WTC11 (cell line): ENCODE data around the gene USP15. TPM values are rescaled to one million over a fixed set of nuclear protein-coding genes. Genes with fewer than 3 reads are reported as not detected.

Experiments used
- ATAC-seq: fragments of 200-7000 bp; cut with Tn5 transposase; 2 replicates; pipeline ENCODE4 v1.10.0; 2021; ENCODE audit warnings: mild to moderate bottlenecking, moderate library complexity
- CTCF ChIA-PET: fragments of 300-600 bp; sonication (Branson Sonifier 250); formaldehyde crosslinking; loops from one replicate; lab custom pipeline; 2021; ENCODE audit warnings: antibody characterized with exemption; lab: Charles Lee
- POLR2A ChIA-PET: fragments of 350-600 bp; sonication (Branson Sonifier 250); formaldehyde crosslinking; loops from one replicate; lab custom pipeline; 2021; ENCODE audit warnings: antibody characterized with exemption; lab: Charles Lee
- DNase-seq: peaks from one replicate; pipeline ENCODE4 v3.0.0; 2021; ENCODE audit warnings: low spot score
- H3K27ac Mint-ChIP-seq: 2 replicates; pipeline ENCODE4 v1.8.0; 2021; ENCODE audit warnings: mixed read lengths
- H3K27me3 Mint-ChIP-seq: 2 replicates; pipeline ENCODE4 v1.8.0; 2021; ENCODE audit warnings: low read depth, mild to moderate bottlenecking, moderate library complexity, mixed read lengths
- H3K36me3 Mint-ChIP-seq: 2 replicates; pipeline ENCODE4 v1.8.0; 2021; ENCODE audit warnings: mixed read lengths
- H3K4me1 Mint-ChIP-seq: 2 replicates; pipeline ENCODE4 v1.8.0; 2022; ENCODE audit warnings: mixed read lengths
- H3K4me3 Mint-ChIP-seq: 2 replicates; pipeline ENCODE4 v1.8.0; 2021; ENCODE audit warnings: mild to moderate bottlenecking, moderate library complexity, mixed read lengths
- H3K9me3 Mint-ChIP-seq: 2 replicates; pipeline ENCODE4 v1.8.0; 2021; ENCODE audit warnings: mixed read lengths
- AR ChIP-seq: fragments of 250-450 bp; sonication (Bioruptor Pico); IDR thresholded peaks from 2 replicates; pipeline ENCODE4 v1.9.0; 2021; ENCODE audit warnings: mild to moderate bottlenecking
- ARID4B ChIP-seq: sonication (generic); formaldehyde crosslinking; IDR thresholded peaks from 2 replicates; pipeline ENCODE4 v1.8.0; 2023; ENCODE audit warnings: missing genetic modification reagents, mild to moderate bottlenecking, borderline replicate concordance
- ATF1 ChIP-seq: sonication (generic); formaldehyde crosslinking; IDR thresholded peaks from 2 replicates; pipeline ENCODE4 v1.8.1; 2023; ENCODE audit warnings: mild to moderate bottlenecking, moderate library complexity, missing genetic modification reagents
- CREM ChIP-seq: sonication (generic); formaldehyde crosslinking; IDR thresholded peaks from 2 replicates; pipeline ENCODE4 v1.8.1; 2022; ENCODE audit warnings: mild to moderate bottlenecking, missing genetic modification reagents, moderate library complexity
- E2F1 ChIP-seq: sonication (generic); formaldehyde crosslinking; IDR thresholded peaks from 2 replicates; pipeline ENCODE4 v1.8.0; 2022; ENCODE audit warnings: mild to moderate bottlenecking, missing genetic modification reagents
- E2F4 ChIP-seq: sonication (generic); formaldehyde crosslinking; IDR thresholded peaks from 2 replicates; pipeline ENCODE4 v1.8.1; 2022; ENCODE audit warnings: low read depth, mild to moderate bottlenecking, moderate library complexity, missing genetic modification reagents, borderline replicate concordance
- ELF4 ChIP-seq: sonication (generic); formaldehyde crosslinking; IDR thresholded peaks from 2 replicates; pipeline ENCODE4 v1.8.1; 2022; ENCODE audit warnings: low read depth, mild to moderate bottlenecking, moderate library complexity, missing genetic modification reagents
- EMX1 ChIP-seq: fragments of 250-450 bp; sonication (Bioruptor Pico); IDR thresholded peaks from 2 replicates; pipeline ENCODE4 v1.8.0; 2021; ENCODE audit warnings: mild to moderate bottlenecking
- FOXP4 ChIP-seq: sonication (generic); formaldehyde crosslinking; IDR thresholded peaks from 2 replicates; pipeline ENCODE4 v1.8.0; 2022; ENCODE audit warnings: mild to moderate bottlenecking, missing genetic modification reagents
- GTF2I ChIP-seq: fragments of 250-450 bp; sonication (Bioruptor Pico); conservative IDR thresholded peaks from 2 replicates; pipeline ENCODE4 v1.4.0; 2021; ENCODE audit warnings: mild to moderate bottlenecking
- IRF2 ChIP-seq: sonication (generic); formaldehyde crosslinking; IDR thresholded peaks from 2 replicates; pipeline ENCODE4 v1.8.0; 2022; ENCODE audit warnings: low read depth, missing genetic modification reagents, borderline replicate concordance
- JUN ChIP-seq: sonication (generic); formaldehyde crosslinking; IDR thresholded peaks from 2 replicates; pipeline ENCODE4 v1.8.0; 2023; ENCODE audit warnings: mild to moderate bottlenecking, missing genetic modification reagents
- NR2C2 ChIP-seq: sonication (generic); formaldehyde crosslinking; IDR thresholded peaks from 2 replicates; pipeline ENCODE4 v1.8.0; 2022; ENCODE audit warnings: mild to moderate bottlenecking, missing genetic modification reagents
- USF1 ChIP-seq: sonication (generic); formaldehyde crosslinking; IDR thresholded peaks from 2 replicates; pipeline ENCODE4 v1.8.0; 2022; ENCODE audit warnings: mild to moderate bottlenecking, missing genetic modification reagents
- ZMAT4 ChIP-seq: fragments of 250-450 bp; sonication (Bioruptor Pico); IDR thresholded peaks from 2 replicates; pipeline ENCODE4 v1.9.0; 2021; ENCODE audit warnings: mild to moderate bottlenecking
- ZNF263 ChIP-seq: sonication (generic); formaldehyde crosslinking; IDR thresholded peaks from 2 replicates; pipeline ENCODE4 v1.8.1; 2022; ENCODE audit warnings: low read depth, mild to moderate bottlenecking, moderate library complexity, missing genetic modification reagents
- ZNF532 ChIP-seq: fragments of 250-450 bp; sonication (Bioruptor Pico); IDR thresholded peaks from 2 replicates; pipeline ENCODE4 v1.9.0; 2021; ENCODE audit warnings: mild to moderate bottlenecking, borderline replicate concordance
- total RNA-seq: library from RNA; stranded (reverse); gene quantifications from 3 replicates; pipeline ENCODE4 v1.2.3, GENCODE V29; 2021

Gene USP15
- total RNA-seq, 1 experiment from 2014 or later: 37.2 TPM

GRCh38 chr12:62396750-62397149 lies 136.5 kb downstream of the USP15 start:
- ChIA-PET POLR2A (no interaction called here), CTCF (no interaction called here)

More at GRCh38 chr12:62396750-62397149, 136.5 kb downstream of the USP15 start:
- TF ChIP-seq GTF2I (CRISPR knock-in tag): no peak
- no peak for TF ChIP-seq FOXP4 (CRISPR knock-in tag)
- TF ChIP-seq ATF1: no peak
- TF ChIP-seq CREM (CRISPR knock-in tag): no peak
- TF ChIP-seq ELF4 (CRISPR knock-in tag): no peak
- TF ChIP-seq ARID4B (CRISPR knock-in tag): no peak
- TF ChIP-seq USF1 (CRISPR knock-in tag): no peak
- no peak for TF ChIP-seq ZMAT4
- no peak for TF ChIP-seq EMX1 (CRISPR knock-in tag)
- no peak for TF ChIP-seq ZNF532 (CRISPR knock-in tag)
- TF ChIP-seq ZNF263 (CRISPR knock-in tag): no peak
- no peak for TF ChIP-seq JUN (CRISPR knock-in tag)
- no peak for TF ChIP-seq NR2C2 (CRISPR knock-in tag)
- TF ChIP-seq E2F4: no peak
- no peak for TF ChIP-seq IRF2 (CRISPR knock-in tag)
- no peak for TF ChIP-seq AR (CRISPR knock-in tag)
- no peak for TF ChIP-seq E2F1 (CRISPR knock-in tag)
- H3K9me3 Mint-ChIP-seq: no peaks in the 10 kb centered on the region
- no peak overlapping the region for H3K27ac Mint-ChIP-seq
- no peaks in the 10 kb centered on the region for H3K27me3 Mint-ChIP-seq
- DNase-seq (no peak), ATAC-seq (no peak)
- peaks cover 8% of the 10 kb centered on the region for H3K36me3 Mint-ChIP-seq
- no peaks in the 10 kb centered on the region for H3K4me1 Mint-ChIP-seq
- no peak overlapping the region for H3K4me3 Mint-ChIP-seq
